ENCODE results near the gene GBF1.

GRCh38 chr10:102402512-102402896 is 157.2 kb downstream of the GBF1 start:
- TF ChIP-seq CTCF (IDR thresholded peaks at IDR 0.05), result no peak
- no peak for TF ChIP-seq EZH2 (IDR thresholded peaks at IDR 0.05; ENCODE audit: borderline replicate concordance, insufficient read depth, low read depth, low read length, poor library complexity, severe bottlenecking)
